Dendritic cell treated with granulocyte-macrophage colony-stimulating factor and Interleukin-4, amounts not matched to agents 40 ng/mL and 50 ng/mL, for 4 days (primary cell): ENCODE results near the gene ST3GAL4.

ENCODE experiments used
- H3K27ac Mint-ChIP-seq: one replicate; pipeline ENCODE4 v1.8.0; 2022; ENCODE audit warnings: mild to moderate bottlenecking, mixed read lengths
- H3K27me3 Mint-ChIP-seq: one replicate; pipeline ENCODE4 v1.8.0; 2022; ENCODE audit warnings: mild to moderate bottlenecking, mixed read lengths
- H3K36me3 Mint-ChIP-seq: one replicate; pipeline ENCODE4 v1.8.0; 2022; ENCODE audit warnings: low read depth, mixed read lengths
- H3K4me1 Mint-ChIP-seq: one replicate; pipeline ENCODE4 v1.8.0; 2022; ENCODE audit warnings: low read depth, mixed read lengths
- H3K4me3 Mint-ChIP-seq: one replicate; pipeline ENCODE4 v1.8.0; 2022; ENCODE audit warnings: mild to moderate bottlenecking, moderate library complexity, mixed read lengths
- H3K9me3 Mint-ChIP-seq: one replicate; pipeline ENCODE4 v1.8.0; 2022; ENCODE audit warnings: mixed read lengths
- intact Hi-C: fragments of 100-400 bp; cut with micrococcal nuclease; formaldehyde crosslinking; loops from one replicate; pipeline ENCODE4 v1.15.0; 2022

ST3GAL4 gene

DNA sequence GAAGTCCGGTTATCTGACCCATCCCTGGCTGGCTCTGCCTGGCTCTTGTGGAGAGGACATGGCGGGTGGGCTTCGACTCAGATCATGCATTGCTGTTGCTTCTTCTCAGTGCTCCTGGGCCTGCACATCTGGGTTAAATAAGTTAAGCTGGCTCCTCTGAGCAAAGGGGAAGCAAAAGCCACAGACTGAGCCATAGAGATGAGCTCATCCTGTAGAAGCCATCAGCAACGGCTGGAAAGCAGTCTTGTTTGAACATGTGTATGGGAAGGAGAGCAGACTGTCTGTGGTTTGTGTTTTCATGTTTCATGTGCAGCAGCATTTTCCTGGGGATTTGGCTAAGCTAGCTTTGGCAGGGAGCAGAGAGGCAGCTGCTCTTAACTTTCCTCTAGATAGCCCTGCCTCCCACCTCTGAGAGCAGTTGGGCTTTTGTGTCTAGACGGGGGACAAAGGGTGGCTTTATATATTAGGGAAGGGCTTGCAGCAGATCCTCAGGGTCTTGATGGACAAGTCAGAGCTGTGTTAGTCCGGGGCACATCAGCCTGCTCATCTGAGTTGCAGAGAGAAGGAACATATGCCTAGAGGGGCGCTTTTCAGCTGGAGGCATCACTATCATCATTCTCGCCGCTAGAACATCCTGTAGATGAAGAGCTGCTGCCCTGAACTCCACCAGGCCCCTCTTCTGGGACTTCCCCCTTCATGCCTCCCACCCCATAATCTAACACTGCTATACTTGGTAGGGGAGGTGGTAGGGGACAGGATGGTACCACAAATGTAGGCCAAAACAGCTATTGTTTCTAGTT lies 36.7 kb upstream of the ST3GAL4 start:
- Mint-ChIP-seq H3K4me3 (peak overlapping the region; percentile 50), H3K36me3 (peaks cover 30% of the 10 kb centered on the region), H3K27me3 (no peaks in the 10 kb centered on the region), H3K27ac (peak overlapping the region; percentile 78), H3K9me3 (no peaks in the 10 kb centered on the region), H3K4me1 (peaks cover 53% of the 10 kb centered on the region)
- intact Hi-C loops = no loop called here

DNA sequence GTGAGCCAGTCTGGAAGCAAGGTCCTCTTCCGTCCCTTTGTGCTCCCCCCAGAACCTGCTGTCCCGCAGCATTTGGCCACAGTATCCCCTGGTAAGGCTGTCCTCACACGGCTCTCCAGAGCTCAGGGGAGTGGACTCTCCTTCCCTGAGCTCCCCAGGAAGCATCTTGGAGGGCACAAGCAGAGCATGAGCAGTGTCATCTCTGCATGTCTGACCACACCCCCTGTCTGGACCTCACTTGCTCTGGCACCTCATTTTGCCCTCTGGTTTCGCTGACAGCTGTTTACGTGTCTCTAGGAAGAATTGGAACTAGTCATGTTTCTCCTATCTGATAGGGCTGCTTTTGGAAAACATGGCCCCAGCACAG lies 36.1 kb upstream of the ST3GAL4 start:
- intact Hi-C loops = no loop called here
- no peaks in the 10 kb centered on the region for H3K9me3 Mint-ChIP-seq
- peaks cover 48% of the 10 kb centered on the region for H3K4me1 Mint-ChIP-seq
- H3K4me3 Mint-ChIP-seq = no peak overlapping the region
- H3K27ac Mint-ChIP-seq = peak overlapping the region; percentile 78
- H3K36me3 Mint-ChIP-seq = peaks cover 32% of the 10 kb centered on the region
- no peaks in the 10 kb centered on the region for H3K27me3 Mint-ChIP-seq

DNA sequence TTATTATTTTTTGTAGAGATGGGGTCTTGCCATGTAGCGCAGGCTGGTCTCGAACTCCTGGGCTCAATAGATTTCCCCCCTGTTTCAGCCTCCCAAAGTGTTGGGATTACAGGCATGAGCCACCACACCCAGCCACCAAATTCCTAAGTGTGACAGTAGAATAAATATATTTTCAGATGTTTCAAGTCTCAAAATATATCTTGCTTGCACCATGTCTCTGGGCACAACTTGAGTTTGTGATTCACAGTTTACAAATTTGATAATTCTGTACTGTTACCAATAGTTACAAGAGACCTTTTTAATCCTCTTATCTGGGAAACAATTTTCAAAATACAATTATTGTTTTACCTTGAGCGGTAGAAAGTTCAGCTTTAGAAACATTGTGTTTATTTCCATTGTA lies 32.5 kb upstream of the ST3GAL4 start:
- H3K27me3 Mint-ChIP-seq = no peaks in the 10 kb centered on the region
- H3K36me3 Mint-ChIP-seq = peaks cover 31% of the 10 kb centered on the region
- H3K27ac Mint-ChIP-seq = no peak overlapping the region
- H3K4me3 Mint-ChIP-seq = no peak overlapping the region
- H3K4me1 Mint-ChIP-seq = peaks cover 31% of the 10 kb centered on the region
- intact Hi-C loops = no loop called here
- no peaks in the 10 kb centered on the region for H3K9me3 Mint-ChIP-seq

DNA sequence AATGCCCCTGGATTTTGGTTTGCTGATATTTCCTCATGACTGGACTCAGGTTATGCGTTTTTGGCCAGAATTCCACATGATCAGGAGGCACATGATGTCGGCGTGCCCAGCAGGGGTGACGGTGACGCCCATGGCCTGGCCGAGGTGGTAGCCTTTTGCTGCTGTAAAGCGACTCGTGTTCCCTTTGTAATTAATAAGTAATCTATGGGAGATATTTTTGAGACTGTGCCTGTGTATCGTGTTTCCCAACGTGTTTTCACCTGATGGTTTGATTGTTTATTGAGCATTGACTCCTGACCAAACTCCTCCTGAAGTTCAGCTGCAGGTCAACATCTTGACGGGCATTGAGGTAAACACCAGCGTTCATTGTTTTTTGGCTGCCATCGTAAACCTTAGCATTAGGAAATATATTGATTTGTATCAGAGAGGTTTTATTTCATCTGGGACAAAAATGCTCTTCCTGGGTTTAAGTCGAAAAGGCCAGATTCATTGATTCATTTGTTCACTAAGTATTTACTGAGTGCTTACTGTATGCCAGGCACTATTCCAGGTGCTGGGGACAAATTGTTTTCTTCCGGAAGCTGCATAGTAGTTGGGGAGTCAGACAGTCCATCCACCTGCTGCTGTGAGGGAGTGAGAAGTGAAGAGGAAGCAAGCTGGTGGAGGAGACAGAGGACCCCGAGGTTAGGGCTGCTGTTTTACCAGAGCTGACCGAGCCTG lies 28.0 kb upstream of the ST3GAL4 start:
- H3K4me1 Mint-ChIP-seq = no peaks in the 10 kb centered on the region
- peaks cover 45% of the 10 kb centered on the region for H3K36me3 Mint-ChIP-seq
- no peak overlapping the region for H3K27ac Mint-ChIP-seq
- no peaks in the 10 kb centered on the region for H3K9me3 Mint-ChIP-seq
- no peak overlapping the region for H3K4me3 Mint-ChIP-seq
- intact Hi-C loops = no loop called here
- no peaks in the 10 kb centered on the region for H3K27me3 Mint-ChIP-seq

DNA sequence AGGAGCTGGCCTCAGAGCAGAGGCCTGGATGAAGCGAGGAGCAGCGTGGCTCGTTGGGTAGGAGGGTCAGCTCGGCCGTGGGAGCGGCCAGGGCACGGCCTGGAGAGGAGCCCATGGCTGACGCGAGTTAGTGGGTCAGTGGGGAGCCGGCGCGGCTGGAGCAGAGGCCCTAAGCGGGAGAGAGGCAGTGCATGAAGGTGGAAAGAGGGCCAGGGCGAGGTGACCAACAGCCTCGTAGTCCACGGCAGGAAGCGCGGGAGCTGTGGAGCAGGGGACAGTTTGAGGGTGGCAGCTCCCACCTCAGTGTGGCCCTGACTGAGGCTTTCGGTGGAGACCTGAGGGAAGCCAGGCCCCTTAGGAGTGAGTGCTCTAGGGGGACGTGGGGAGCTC lies 27.5 kb upstream of the ST3GAL4 start:
- Mint-ChIP-seq H3K27me3 (no peaks in the 10 kb centered on the region), H3K4me3 (no peak overlapping the region), H3K27ac (no peak overlapping the region)

DNA sequence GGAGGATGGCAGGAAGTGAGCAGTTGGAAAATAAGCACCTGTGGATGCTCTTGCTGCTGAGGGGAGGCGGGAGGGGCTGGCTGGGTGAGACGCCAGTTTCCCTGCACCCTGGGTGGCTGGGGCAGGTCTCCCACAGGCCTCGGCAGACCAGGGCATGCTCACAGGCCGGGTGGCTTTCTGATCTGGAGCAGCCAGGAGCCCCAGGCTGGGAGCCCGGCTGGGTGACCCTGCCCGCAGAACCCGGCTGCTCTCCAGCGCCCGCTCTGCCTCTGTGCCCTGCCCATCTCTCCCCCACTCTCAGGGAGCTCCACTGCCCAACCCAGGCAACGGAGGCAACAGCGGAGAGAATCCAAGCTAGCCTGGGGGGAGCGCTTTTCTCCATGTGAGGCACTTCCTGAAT lies 27.0 kb upstream of the ST3GAL4 start:
- no peaks in the 10 kb centered on the region for H3K9me3 Mint-ChIP-seq
- no peaks in the 10 kb centered on the region for H3K4me1 Mint-ChIP-seq
- peaks cover 54% of the 10 kb centered on the region for H3K36me3 Mint-ChIP-seq
- H3K27me3 Mint-ChIP-seq = no peaks in the 10 kb centered on the region
- H3K4me3 Mint-ChIP-seq = no peak overlapping the region
- H3K27ac Mint-ChIP-seq = no peak overlapping the region
- intact Hi-C loops = no loop called here

More for the DNA sequence above, 27.5 kb upstream of the ST3GAL4 start:
- intact Hi-C loops = no loop called here
- no peaks in the 10 kb centered on the region for H3K4me1 Mint-ChIP-seq
- peaks cover 50% of the 10 kb centered on the region for H3K36me3 Mint-ChIP-seq
- no peaks in the 10 kb centered on the region for H3K9me3 Mint-ChIP-seq

DNA sequence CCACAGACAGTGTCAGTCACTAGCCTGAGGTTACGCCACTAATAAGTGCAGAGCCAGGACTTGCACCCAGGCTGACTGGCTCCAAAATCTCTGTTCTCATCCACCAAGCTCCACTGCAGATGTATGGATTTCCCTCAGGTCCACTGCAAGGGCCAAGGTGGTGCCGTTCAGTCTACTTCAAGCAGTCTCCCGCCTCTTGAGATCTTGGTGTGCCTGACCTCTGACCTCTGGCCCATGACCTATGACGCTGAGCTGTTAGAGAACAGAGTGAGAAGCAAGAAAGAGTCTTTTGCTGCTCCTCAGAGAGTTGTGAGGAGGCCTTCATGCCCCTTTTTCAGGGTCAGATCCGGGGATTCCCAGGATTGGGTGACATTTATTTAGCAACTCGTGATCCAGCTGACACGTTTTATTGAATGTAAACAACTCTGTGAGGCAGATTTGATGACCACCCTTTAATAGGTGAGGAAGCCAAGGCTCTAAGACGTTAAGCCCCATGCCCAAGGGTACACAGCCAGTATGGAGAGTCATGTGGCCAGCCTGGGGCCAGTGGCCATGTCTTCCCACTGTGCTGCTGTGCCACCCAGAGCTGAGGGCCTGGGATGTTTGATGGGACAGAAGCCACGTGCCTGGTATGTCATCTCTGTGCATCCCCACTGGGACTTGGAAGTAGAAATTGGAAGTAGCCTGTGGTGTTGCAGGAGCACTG lies 26.4 kb upstream of the ST3GAL4 start:
- no peaks in the 10 kb centered on the region for H3K4me1 Mint-ChIP-seq
- no peaks in the 10 kb centered on the region for H3K9me3 Mint-ChIP-seq
- no peak overlapping the region for H3K27ac Mint-ChIP-seq
- peaks cover 55% of the 10 kb centered on the region for H3K36me3 Mint-ChIP-seq
- H3K4me3 Mint-ChIP-seq = no peak overlapping the region
- H3K27me3 Mint-ChIP-seq = no peaks in the 10 kb centered on the region
- intact Hi-C loops = no loop called here

DNA sequence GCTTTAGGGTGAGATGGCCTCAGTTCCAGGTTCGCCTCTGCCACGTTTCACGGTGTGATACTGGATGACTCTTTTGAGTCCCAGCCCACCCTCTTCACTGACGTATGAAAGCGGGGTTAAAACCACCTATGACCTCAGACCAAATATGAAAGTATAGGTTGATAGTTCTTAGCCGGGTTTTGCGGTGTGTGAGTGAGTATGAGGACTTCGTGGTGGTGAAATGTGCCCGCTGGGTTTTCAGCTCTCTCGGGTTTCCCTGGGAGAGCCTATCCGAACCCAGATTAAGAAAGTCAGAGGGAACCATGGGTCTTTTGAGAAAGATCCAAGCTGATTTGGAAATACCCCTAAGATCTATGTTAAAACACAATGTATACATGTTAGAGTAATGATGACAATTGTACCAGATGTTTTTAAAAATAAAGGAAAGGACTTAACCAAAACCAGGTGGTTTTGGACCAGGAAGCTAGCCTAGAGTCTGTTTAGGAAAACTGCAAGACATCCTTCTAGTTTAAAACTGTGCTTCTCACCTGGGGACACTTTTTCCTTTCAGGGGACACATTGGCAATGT lies 25.8 kb upstream of the ST3GAL4 start:
- Mint-ChIP-seq H3K4me3 (no peak overlapping the region), H3K27me3 (no peaks in the 10 kb centered on the region)

DNA sequence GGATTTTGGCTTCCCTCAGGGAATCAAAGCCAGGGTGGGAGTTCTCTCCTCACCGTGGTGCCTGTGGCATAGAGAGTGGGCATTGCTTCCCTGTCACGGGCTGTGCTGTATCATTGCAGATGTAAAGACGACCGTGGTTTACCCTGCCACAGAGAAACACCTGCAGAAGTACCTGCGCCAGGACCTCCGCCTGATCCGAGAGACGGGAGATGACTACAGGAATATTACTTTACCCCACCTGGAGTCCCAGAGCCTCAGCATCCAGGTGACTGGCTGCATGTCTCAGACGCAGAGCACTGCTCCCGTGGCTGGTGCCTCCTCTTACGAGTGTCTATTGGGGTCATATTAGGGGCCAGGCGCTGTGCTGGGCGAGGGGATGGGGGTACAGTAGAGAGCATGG lies 24.2 kb upstream of the ST3GAL4 start:
- Mint-ChIP-seq H3K27me3 (no peaks in the 10 kb centered on the region), H3K4me1 (peaks cover 4% of the 10 kb centered on the region), H3K9me3 (no peaks in the 10 kb centered on the region), H3K27ac (no peak overlapping the region), H3K36me3 (peaks cover 71% of the 10 kb centered on the region), H3K4me3 (no peak overlapping the region)
- intact Hi-C loops = no loop called here

More for the DNA sequence above, 25.8 kb upstream of the ST3GAL4 start:
- peaks cover 57% of the 10 kb centered on the region for H3K36me3 Mint-ChIP-seq
- H3K9me3 Mint-ChIP-seq = no peaks in the 10 kb centered on the region
- H3K4me1 Mint-ChIP-seq = no peaks in the 10 kb centered on the region
- intact Hi-C loops = no loop called here
- no peak overlapping the region for H3K27ac Mint-ChIP-seq

DNA sequence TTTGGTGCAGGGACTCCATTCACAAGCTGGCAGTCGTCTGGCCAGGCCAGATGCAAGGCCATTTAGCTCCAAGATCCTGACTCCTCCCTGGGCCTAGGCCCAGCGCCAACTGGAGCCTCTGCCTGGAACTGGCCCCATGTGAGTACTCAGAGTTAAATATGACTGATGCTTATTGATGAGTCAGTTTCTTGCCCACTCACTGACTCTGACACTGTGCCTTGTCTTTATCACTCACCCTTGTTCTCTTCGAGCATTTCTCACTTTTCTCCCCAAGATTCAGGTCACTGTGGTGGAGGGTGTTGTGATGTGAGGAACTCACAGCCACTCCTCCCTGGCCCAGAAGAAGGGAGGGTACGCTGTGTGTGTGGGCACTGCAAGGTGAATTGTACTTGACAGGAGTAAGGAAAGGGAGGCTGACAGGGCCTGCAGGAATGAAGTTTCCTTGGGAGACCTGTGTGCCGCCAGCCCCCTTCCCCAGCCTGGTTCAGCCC lies 23.2 kb upstream of the ST3GAL4 start:
- Mint-ChIP-seq H3K9me3 (no peaks in the 10 kb centered on the region), H3K36me3 (peaks cover 69% of the 10 kb centered on the region), H3K4me3 (no peak overlapping the region), H3K27ac (no peak overlapping the region), H3K27me3 (no peaks in the 10 kb centered on the region), H3K4me1 (peaks cover 14% of the 10 kb centered on the region)
- intact Hi-C loops = no loop called here

DNA sequence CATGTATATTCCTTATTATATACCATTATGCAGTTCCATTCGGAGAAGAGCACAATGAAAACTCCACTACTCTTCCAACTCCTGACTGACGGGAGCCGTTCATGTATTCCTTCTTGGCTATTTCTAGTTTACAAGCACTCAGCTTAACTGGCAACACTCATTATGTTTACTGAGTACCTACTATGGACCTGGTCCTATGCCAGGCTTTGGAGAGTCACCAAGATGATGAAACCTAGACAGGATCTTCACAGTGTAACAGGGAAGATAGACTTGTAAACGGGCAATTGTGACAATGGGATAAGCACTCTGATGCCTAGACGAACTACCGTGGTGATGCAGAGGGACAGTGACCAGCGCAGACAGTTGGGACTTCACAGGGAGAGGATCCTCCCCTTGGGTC lies 22.3 kb upstream of the ST3GAL4 start:
- Mint-ChIP-seq H3K27ac (no peak overlapping the region), H3K36me3 (peaks cover 66% of the 10 kb centered on the region), H3K9me3 (no peaks in the 10 kb centered on the region), H3K4me1 (peaks cover 22% of the 10 kb centered on the region), H3K4me3 (no peak overlapping the region), H3K27me3 (no peaks in the 10 kb centered on the region)
- intact Hi-C loops = no loop called here

DNA sequence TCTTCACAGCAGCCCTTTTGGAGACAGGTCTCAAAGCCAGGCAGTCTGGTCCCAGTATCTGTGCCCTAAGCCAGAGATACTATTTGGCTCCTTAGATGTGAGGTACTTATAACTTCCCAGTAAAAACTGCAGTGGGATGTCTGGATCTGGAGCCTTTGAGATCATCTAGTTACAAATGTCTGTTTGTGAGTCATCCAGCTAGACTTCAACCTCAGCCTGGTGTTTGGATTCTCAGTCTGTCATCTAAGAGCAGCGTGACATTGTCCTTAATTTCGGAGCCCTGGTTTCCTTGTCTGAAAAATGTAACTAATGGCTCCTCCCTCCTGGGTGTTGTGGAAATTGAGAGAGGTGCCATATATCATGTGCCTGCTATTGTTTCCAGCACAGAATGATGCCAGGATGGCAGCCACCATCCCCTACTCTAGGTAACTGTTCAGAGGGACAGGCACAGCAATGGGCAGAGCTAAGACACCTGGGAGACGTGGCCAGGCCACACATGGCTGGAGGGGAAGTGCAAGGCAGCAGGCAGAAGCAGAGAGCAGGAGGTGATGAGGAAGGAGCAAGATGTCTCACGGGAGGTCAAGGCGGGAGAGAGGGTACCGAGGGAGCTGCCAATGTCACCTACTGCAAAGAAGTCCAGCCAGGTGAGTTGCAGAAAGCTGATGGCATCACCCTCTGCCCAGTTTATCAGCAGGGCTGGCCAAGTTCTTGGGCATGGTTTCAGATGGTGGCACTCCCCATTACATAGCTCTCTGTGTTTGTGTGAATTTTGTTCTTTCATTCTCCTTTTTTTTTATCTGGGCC lies 20.6 kb upstream of the ST3GAL4 start:
- intact Hi-C loops = no loop called here
- Mint-ChIP-seq H3K27ac (no peak overlapping the region), H3K4me3 (no peak overlapping the region), H3K36me3 (peaks cover 72% of the 10 kb centered on the region), H3K27me3 (no peaks in the 10 kb centered on the region), H3K9me3 (no peaks in the 10 kb centered on the region), H3K4me1 (peaks cover 22% of the 10 kb centered on the region)

DNA sequence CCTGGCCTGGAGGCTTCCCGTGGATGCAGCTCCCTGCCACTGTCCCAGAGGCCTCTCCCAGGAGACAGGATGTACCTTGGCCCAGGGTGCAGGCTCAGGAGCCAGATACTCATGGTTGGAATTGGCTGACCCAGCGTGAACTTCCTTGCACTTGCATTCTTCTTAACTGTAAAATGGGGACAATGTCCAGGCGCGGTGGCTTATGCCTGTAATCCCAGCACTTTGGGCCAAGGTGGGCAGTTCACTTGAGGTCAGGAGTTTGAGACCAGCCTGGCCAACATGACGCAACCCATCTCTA lies 20.1 kb upstream of the ST3GAL4 start:
- Mint-ChIP-seq H3K27ac (no peak overlapping the region), H3K27me3 (no peaks in the 10 kb centered on the region), H3K36me3 (peaks cover 78% of the 10 kb centered on the region), H3K4me3 (no peak overlapping the region), H3K4me1 (peaks cover 22% of the 10 kb centered on the region), H3K9me3 (no peaks in the 10 kb centered on the region)
- intact Hi-C loops = no loop called here
